HEK293 (cell line): Measurements from ENCODE around the gene MYO18B.

Source experiments
- CTCF ChIP-seq: fragments of 450-650 bp; formaldehyde crosslinking; IDR thresholded peaks from 2 replicates; pipeline ENCODE4 v1.5.1; 2016; ENCODE audit warnings: missing biosample characterization, missing genetic modification characterization
- GLI4 ChIP-seq: fragments of 450-650 bp; formaldehyde crosslinking; IDR thresholded peaks from 2 replicates; pipeline ENCODE4 v1.5.1; 2016; ENCODE audit warnings: missing biosample characterization, missing genetic modification characterization
- REPIN1 ChIP-seq: fragments of 450-650 bp; formaldehyde crosslinking; IDR thresholded peaks from 2 replicates; pipeline ENCODE4 v1.5.1; 2017; ENCODE audit warnings: missing biosample characterization, missing genetic modification characterization, low read depth
- ZBTB17 ChIP-seq: fragments of 450-650 bp; formaldehyde crosslinking; IDR thresholded peaks from 2 replicates; pipeline ENCODE4 v1.5.1; 2016; ENCODE audit warnings: missing biosample characterization, missing genetic modification characterization
- ZIC2 ChIP-seq: fragments of 450-650 bp; formaldehyde crosslinking; IDR thresholded peaks from 2 replicates; pipeline ENCODE4 v1.5.1; 2016; ENCODE audit warnings: missing biosample characterization, missing genetic modification characterization
- ZNF223 ChIP-seq: fragments of 450-650 bp; formaldehyde crosslinking; IDR thresholded peaks from 2 replicates; pipeline ENCODE4 v1.5.1; 2016; ENCODE audit warnings: missing biosample characterization, missing genetic modification characterization
- ZNF24 ChIP-seq: fragments of 450-650 bp; formaldehyde crosslinking; IDR thresholded peaks from 2 replicates; pipeline ENCODE4 v1.5.1; 2016; ENCODE audit warnings: missing biosample characterization, missing genetic modification characterization
- ZNF274 ChIP-seq, 2 experiments: fragments of 200-500 bp in 1 of 2; fragments of 450-650 bp in 1 of 2; sonication (Bioruptor generic) in 1 of 2; formaldehyde crosslinking in 1 of 2; IDR thresholded peaks; 2 replicates each; pipeline versions ENCODE4 v1.5.1 to v1.6.1; 2014 to 2016; ENCODE audit warnings: borderline replicate concordance in 1 of 2, inconsistent platforms in 1 of 2, low read length in 1 of 2, missing biosample characterization in 1 of 2, missing genetic modification characterization in 1 of 2
- ZNF302 ChIP-seq: fragments of 450-650 bp; formaldehyde crosslinking; IDR thresholded peaks from 2 replicates; pipeline ENCODE4 v1.5.1; 2016; ENCODE audit warnings: missing biosample characterization, missing genetic modification characterization, low read depth
- ZNF521 ChIP-seq: fragments of 450-650 bp; formaldehyde crosslinking; IDR thresholded peaks from 2 replicates; pipeline ENCODE4 v1.5.1; 2017; ENCODE audit warnings: missing biosample characterization, mild to moderate bottlenecking, missing genetic modification characterization
- ZNF692 ChIP-seq: fragments of 450-650 bp; formaldehyde crosslinking; IDR thresholded peaks from 2 replicates; pipeline ENCODE4 v1.5.1; 2016; ENCODE audit warnings: missing biosample characterization, missing genetic modification characterization

GRCh38 chr22:25829237-25829636, 87.2 kb downstream of the MYO18B start:
- TF ChIP-seq ZNF302 (tag by site-specific recombination) = no peak
- TF ChIP-seq ZNF274 (IDR thresholded peaks at IDR 0.05; ENCODE audit: low read length) = no peak
- no peak for TF ChIP-seq ZNF274 (tag by site-specific recombination; IDR thresholded peaks at IDR 0.05; ENCODE audit: borderline replicate concordance)
- TF ChIP-seq CTCF (tag by site-specific recombination) = no peak
- TF ChIP-seq ZNF24 = no peak
- TF ChIP-seq GLI4 = no peak
- TF ChIP-seq ZNF223 (tag by site-specific recombination) = no peak
- no peak for TF ChIP-seq REPIN1 (tag by site-specific recombination)
- TF ChIP-seq ZIC2 = no peak
- no peak for TF ChIP-seq ZNF692 (tag by site-specific recombination)
- TF ChIP-seq ZNF521 = no peak
- TF ChIP-seq ZBTB17 = no peak
